GM12878 (cell line): ENCODE measurements around the gene ALDH1A1. TPM values are rescaled to one million over a fixed set of nuclear protein-coding genes. Genes with fewer than 3 reads are reported as not detected.

Experiments
- ATAC-seq: fragments of 200-7000 bp; cut with Tn5 transposase; 3 replicates; pipeline ENCODE4 v1.9.1; 2020; ENCODE audit warnings: mild to moderate bottlenecking, moderate library complexity
- BruUV-seq: library from RNA; stranded (reverse); fragments of 400-500 nt; replicated peaks from 2 replicates; lab custom pipeline; 2021; lab: Mats Ljungman, UMichigan
- CTCF ChIA-PET: fragments of 300-600 bp; sonication (Branson Sonifier 250); formaldehyde crosslinking; extraction: SDS; loops from one replicate; lab custom pipeline; 2021; ENCODE audit warnings: inconsistent platforms; lab: Yijun Ruan, JAX
- POLR2A ChIA-PET: fragments of 350-600 bp; formaldehyde crosslinking; extraction: SDS; loops from one replicate; lab custom pipeline; 2021; ENCODE audit warnings: inconsistent platforms; lab: Charles Lee
- RAD21 ChIA-PET: fragments of 300-600 bp; sonication (Branson Sonifier 250); formaldehyde crosslinking; loops from one replicate; lab custom pipeline; 2023; ENCODE audit warnings: antibody characterized with exemption; ENCODE audit not compliant: unreplicated experiment; lab: Charles Lee
- SMC1A ChIA-PET: fragments of 300-600 bp; sonication (Branson Sonifier 250); formaldehyde crosslinking; loops from one replicate; lab custom pipeline; 2023; ENCODE audit not compliant: unreplicated experiment, uncharacterized antibody; lab: Charles Lee
- DNase-seq: peaks from one replicate; pipeline ENCODE4 v3.0.0-alpha.2; 2011; ENCODE audit warnings: low read depth, low spot score
- FAIRE-seq: peaks from 3 replicates; lab custom pipeline; 2011; peaks lifted over from hg19 to GRCh38; lab: Jason Lieb, UNC
- H2AFZ ChIP-seq: 2 replicates; pipeline ENCODE4 v1.6.0; 2011; ENCODE audit warnings: low read depth, low read length, control low read depth; ENCODE audit not compliant: control insufficient read depth
- H3K27ac ChIP-seq: 2 replicates; pipeline ENCODE4 v1.5.1; 2011; ENCODE audit warnings: control low read depth; ENCODE audit not compliant: control insufficient read depth, insufficient read depth
- H3K27me3 ChIP-seq, 2 experiments: replicated peaks in 1 of 2; 2 replicates each; pipeline versions ENCODE4 v1.6.0 to v1.6.1; 2011; ENCODE audit warnings: low read length in 1 of 2; ENCODE audit not compliant: control insufficient read depth in 2 of 2, insufficient read depth in 2 of 2
- H3K36me3 ChIP-seq, 2 experiments: 2 replicates each; pipeline ENCODE4 v1.5.1; 2011; ENCODE audit warnings: low read length in 1 of 2; ENCODE audit not compliant: control insufficient read depth in 2 of 2, insufficient read depth in 2 of 2
- H3K4me1 ChIP-seq: 2 replicates; pipeline ENCODE4 v1.6.1; 2011; ENCODE audit warnings: mild to moderate bottlenecking, low read length, moderate library complexity, mixed read lengths; ENCODE audit not compliant: control insufficient read depth, insufficient read depth
- H3K4me2 ChIP-seq: 2 replicates; pipeline ENCODE4 v1.6.0; 2011; ENCODE audit warnings: control low read depth; ENCODE audit not compliant: control insufficient read depth, insufficient read depth
- H3K4me3 ChIP-seq: fragments of 200-600 bp; sonication (generic); 2 replicates; pipeline ENCODE4 v1.5.1; 2016
- H3K79me2 ChIP-seq: 2 replicates; pipeline ENCODE4 v1.6.0; 2011; ENCODE audit warnings: low read length; ENCODE audit not compliant: control insufficient read depth, insufficient read depth
- H3K9ac ChIP-seq: 2 replicates; pipeline ENCODE4 v1.8.0; 2011; ENCODE audit warnings: low read length, control low read depth, mixed read lengths; ENCODE audit not compliant: control insufficient read depth, insufficient read depth
- H3K9me3 ChIP-seq: replicated peaks from 3 replicates; pipeline ENCODE4 v1.5.1; 2011; ENCODE audit warnings: mild to moderate bottlenecking, low read length; ENCODE audit not compliant: control insufficient read depth, insufficient read depth
- H4K20me1 ChIP-seq: 2 replicates; pipeline ENCODE4 v1.6.0; 2011; ENCODE audit not compliant: control insufficient read depth, insufficient read depth
- BCL11A ChIP-seq: IDR thresholded peaks from 2 replicates; pipeline ENCODE4 v1.6.1; 2011; ENCODE audit warnings: low read depth, low read length
- CEBPB ChIP-seq, 2 experiments: fragments of 150-350 bp in 1 of 2; IDR thresholded peaks; 2 replicates each; pipeline ENCODE4 v1.6.1; 2012 to 2014; ENCODE audit warnings: low read depth in 2 of 2, low read length in 2 of 2, borderline replicate concordance in 1 of 2, inconsistent platforms in 1 of 2
- CEBPZ ChIP-seq: fragments of 150-350 bp; IDR thresholded peaks from 2 replicates; pipeline ENCODE4 v1.6.1; 2016; ENCODE audit warnings: low read depth, low read length
- IKZF2 ChIP-seq, 2 experiments: fragments of 450-650 bp; IDR thresholded peaks; 2 replicates each; pipeline ENCODE4 v1.6.1; 2017; ENCODE audit warnings: mild to moderate bottlenecking in 2 of 2, moderate library complexity in 2 of 2
- SKIL ChIP-seq: fragments of 450-650 bp; IDR thresholded peaks from 2 replicates; pipeline ENCODE4 v1.6.1; 2017; ENCODE audit warnings: mild to moderate bottlenecking, low read depth, inconsistent platforms; ENCODE audit not compliant: poor library complexity, severe bottlenecking
- SREBF1 ChIP-seq: IDR thresholded peaks from 2 replicates; pipeline ENCODE4 v1.6.1; 2012; ENCODE audit warnings: mild to moderate bottlenecking, low read length
- STAT1 ChIP-seq: fragments of 450-650 bp; conservative IDR thresholded peaks from 2 replicates; pipeline ENCODE4 v1.6.1; 2014; ENCODE audit warnings: antibody characterized with exemption, mild to moderate bottlenecking
- TARDBP ChIP-seq: IDR thresholded peaks from 2 replicates; pipeline ENCODE4 v1.6.1; 2016; ENCODE audit warnings: borderline replicate concordance
- ZBTB40 ChIP-seq: fragments of 450-650 bp; IDR thresholded peaks from 2 replicates; pipeline ENCODE4 v1.6.1; 2016; ENCODE audit warnings: mild to moderate bottlenecking, moderate library complexity, borderline replicate concordance
- ZNF687 ChIP-seq: fragments of 450-650 bp; IDR thresholded peaks from 2 replicates; pipeline ENCODE4 v1.6.1; 2017; ENCODE audit warnings: mild to moderate bottlenecking, moderate library complexity
- WGBS: methylation state at CpG from one replicate; pipeline ENCODE4 v1.1.6; 2016; ENCODE audit warnings: low lambda C conversion rate; ENCODE audit not compliant: insufficient replicate concordance, insufficient coverage; ENCODE audit errors: missing lambda C conversion rate; 5-methylcytosine and 5-hydroxymethylcytosine counted together
- in situ Hi-C: fragments of 300-500 bp; cut with MboI; formaldehyde crosslinking; loops from 9 replicates; pipeline ENCODE4 v1.14.3; 2018; ENCODE audit warnings: mixed read lengths
- intact Hi-C: fragments of 100-400 bp; cut with micrococcal nuclease; formaldehyde crosslinking; loops from one replicate; pipeline ENCODE4 v1.14.2; 2022; ENCODE audit not compliant: unreplicated experiment
- polyA plus RNA-seq, 11 experiments: library from polyadenylated mRNA; depleted of rRNA in 4 of 11; unstranded in 6 of 11; stranded (reverse) in 5 of 11; fragments of >200 nt; fragmentation: Nextera tagmentation in 4 of 11; fragmentation: Illumina TruSeq in 1 of 11; extraction: Ambion mirVana in 4 of 11; extraction: Trizol in 1 of 11; gene quantifications; 1 replicate in 1 of 11; 2 replicates in 10 of 11; pipeline versions ENCODE4 v1.2.1 to v1.2.3, GENCODE V29; 2011 to 2016; ENCODE audit warnings: inconsistent platforms in 2 of 11, missing spikeins in 2 of 11, low read depth in 1 of 11
- total RNA-seq, 4 experiments: library from RNA; depleted of rRNA in 3 of 4; stranded (reverse); fragments of >200 nt in 3 of 4; fragmentation: Illumina TruSeq in 1 of 4; extraction: Trizol in 1 of 4; gene quantifications; 2 replicates each; pipeline versions ENCODE4 v1.2.1 to v1.2.3, GENCODE V29; 2013 to 2021

ALDH1A1 gene
- total and polyA plus RNA-seq, 10 of the 15 experiments (the other 5 are each of a cell fraction or from before 2014, with no cell fraction given) = 0.03 to 0.54 TPM; not detected in 8

- Histone ChIP-seq H2AFZ (no peak overlapping the region), H3K4me2 (no peak overlapping the region), H3K9ac (no peak overlapping the region), H3K79me2 (no peaks in the 10 kb centered on the region), H3K36me3 (no peaks in the 10 kb centered on the region), H4K20me1 (no peaks in the 10 kb centered on the region), H3K4me1 (no peaks in the 10 kb centered on the region), H3K27me3 (no peaks in the 10 kb centered on the region), H3K27ac (no peak overlapping the region), H3K4me3 (no peak overlapping the region), H3K9me3 (no peaks in the 10 kb centered on the region)
- BruUV-seq = no TSS peak
- 18% methylated on average over 7 of the region's 7 CpGs for WGBS
- POLR2A ChIA-PET = no interaction called here
- RAD21 ChIA-PET = no interaction called here
- intact Hi-C loops (no loop called here), in situ Hi-C loops (loop anchor here (5.0 kb wide), 1 partner anchor 48 kb away; no protein-coding TSS in a partner anchor)
- DNase-seq (no peak), FAIRE-seq (no peak), ATAC-seq (no peak)
- SMC1A ChIA-PET = interaction anchor here (0.7 kb wide), 1 partner anchor 49 kb away, joined by 4 read pairs; no protein-coding TSS in a partner anchor
- CTCF ChIA-PET = interaction anchor here (0.9 kb wide), 1 partner anchor 9 kb away, joined by 3 read pairs; no protein-coding TSS in a partner anchor
- no peak for TF ChIP-seq ZBTB40
- TF ChIP-seq SREBF1 = no peak
- no peak for TF ChIP-seq STAT1
- TF ChIP-seq TARDBP = no peak
- TF ChIP-seq SKIL = no peak
- no peak for TF ChIP-seq CEBPZ
- TF ChIP-seq ZNF687 = no peak
- no peak for TF ChIP-seq BCL11A
- TF ChIP-seq IKZF2 (IDR thresholded peaks at IDR 0.05) = no peak
- no peak for TF ChIP-seq CEBPB (IDR thresholded peaks at IDR 0.05; ENCODE audit: borderline replicate concordance in 1 of 2, low read depth in 2 of 2, low read length in 2 of 2)
Observed at GRCh38 chr9:72949918-72950325, 2.9 kb downstream of the ALDH1A1 start.
